ENCODE measurements around the gene SLC25A21. TPM values are rescaled to one million over a fixed set of nuclear protein-coding genes. Genes with fewer than 3 reads are reported as not detected.

SLC25A21 gene
- total RNA-seq, 6 experiments from 2014 or later = 0.09 to 0.37 (median 0.18) TPM; not detected in 1

DNA sequence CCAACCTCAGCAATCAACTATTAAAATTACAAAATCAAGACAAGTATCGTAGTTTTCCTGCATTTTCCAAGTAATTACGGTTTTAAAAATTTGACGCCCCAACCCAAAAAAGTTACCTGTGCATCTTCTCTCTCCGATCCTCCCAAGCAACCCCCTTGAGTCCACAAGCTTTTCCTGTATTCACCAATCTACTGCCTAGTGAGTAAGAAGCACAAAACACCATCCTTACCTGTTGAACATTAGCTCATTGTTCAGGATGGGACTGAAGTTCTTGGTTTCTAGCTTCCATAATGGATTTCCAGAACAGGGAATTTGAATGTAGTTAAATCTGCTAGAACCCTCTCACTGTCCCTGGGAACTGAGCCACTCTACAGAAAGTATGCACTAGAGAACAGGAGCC lies 348.8 kb downstream of the SLC25A21 start:
- WGBS (ENCODE audit: insufficient coverage, low coverage, low lambda C conversion rate, missing lambda C conversion rate) = 57% methylated on average over 4 of the region's 4 CpGs
- no peaks in the 10 kb centered on the region for H3K4me1 ChIP-seq
- H3K27ac ChIP-seq = no peak overlapping the region
- intact Hi-C loops (cut with DNase I) = no loop called here
- DNase-seq = no peak
- TF ChIP-seq, protein P1, sequence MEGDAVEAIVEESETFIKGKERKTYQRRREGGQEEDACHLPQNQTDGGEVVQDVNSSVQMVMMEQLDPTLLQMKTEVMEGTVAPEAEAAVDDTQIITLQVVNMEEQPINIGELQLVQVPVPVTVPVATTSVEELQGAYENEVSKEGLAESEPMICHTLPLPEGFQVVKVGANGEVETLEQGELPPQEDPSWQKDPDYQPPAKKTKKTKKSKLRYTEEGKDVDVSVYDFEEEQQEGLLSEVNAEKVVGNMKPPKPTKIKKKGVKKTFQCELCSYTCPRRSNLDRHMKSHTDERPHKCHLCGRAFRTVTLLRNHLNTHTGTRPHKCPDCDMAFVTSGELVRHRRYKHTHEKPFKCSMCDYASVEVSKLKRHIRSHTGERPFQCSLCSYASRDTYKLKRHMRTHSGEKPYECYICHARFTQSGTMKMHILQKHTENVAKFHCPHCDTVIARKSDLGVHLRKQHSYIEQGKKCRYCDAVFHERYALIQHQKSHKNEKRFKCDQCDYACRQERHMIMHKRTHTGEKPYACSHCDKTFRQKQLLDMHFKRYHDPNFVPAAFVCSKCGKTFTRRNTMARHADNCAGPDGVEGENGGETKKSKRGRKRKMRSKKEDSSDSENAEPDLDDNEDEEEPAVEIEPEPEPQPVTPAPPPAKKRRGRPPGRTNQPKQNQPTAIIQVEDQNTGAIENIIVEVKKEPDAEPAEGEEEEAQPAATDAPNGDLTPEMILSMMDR (IDR thresholded peaks at IDR 0.05) = no peak
- TF ChIP-seq POLR2A (IDR thresholded peaks at IDR 0.05) = no peak
- no peaks in the 10 kb centered on the region for H3K36me3 ChIP-seq
- no peak for ATAC-seq
- H3K9me3 ChIP-seq = no peaks in the 10 kb centered on the region
- H3K4me3 ChIP-seq = no peak overlapping the region
- no peaks in the 10 kb centered on the region for H3K27me3 ChIP-seq

DNA sequence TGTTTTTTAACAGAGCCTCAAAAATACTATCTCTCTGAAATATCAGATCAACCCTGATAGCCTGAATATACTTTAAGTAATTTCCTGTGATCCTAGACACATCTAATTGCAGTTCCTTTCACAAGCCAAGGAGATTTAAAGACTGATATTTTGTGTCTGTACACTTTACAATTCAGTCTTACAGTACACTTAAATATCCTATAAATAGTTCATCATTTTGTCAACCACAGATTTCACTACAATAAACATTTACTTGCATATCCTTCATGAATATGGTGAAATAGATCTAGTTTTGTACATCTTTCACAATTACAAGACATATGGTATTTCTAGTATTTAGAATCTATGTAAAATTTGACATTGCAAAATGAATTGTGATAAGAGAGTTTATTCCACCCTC lies 349.7 kb downstream of the SLC25A21 start:
- no peak for DNase-seq
- ATAC-seq = no peak
- Histone ChIP-seq H3K4me1 (no peaks in the 10 kb centered on the region), H3K36me3 (no peaks in the 10 kb centered on the region), H3K27me3 (no peaks in the 10 kb centered on the region), H3K4me3 (no peak overlapping the region), H3K27ac (no peak overlapping the region), H3K9me3 (no peaks in the 10 kb centered on the region)
- TF ChIP-seq, protein P1 (IDR thresholded peaks at IDR 0.05) = no peak
- no peak for TF ChIP-seq POLR2A (IDR thresholded peaks at IDR 0.05)
- intact Hi-C loops (cut with DNase I) = no loop called here

DNA sequence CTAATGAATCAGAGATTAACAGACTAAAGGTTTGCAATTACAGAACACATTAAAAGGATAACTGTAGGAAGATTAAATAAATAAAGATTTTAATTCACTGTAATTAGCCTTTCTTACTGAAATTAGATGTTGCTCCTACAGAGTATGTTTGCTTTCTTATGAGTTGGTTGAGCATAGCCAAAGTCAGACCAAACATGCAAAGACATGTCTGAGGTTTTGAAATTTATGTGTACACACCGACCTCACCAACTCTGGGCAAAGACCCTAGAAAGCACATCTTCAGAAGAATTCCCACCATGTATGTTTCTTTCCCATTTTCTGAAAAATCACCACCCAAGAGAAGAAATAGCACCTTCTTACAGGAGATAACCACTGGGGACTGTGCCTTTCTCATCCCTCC lies 351.5 kb downstream of the SLC25A21 start:
- Histone ChIP-seq H3K27ac (no peak overlapping the region), H3K4me3 (no peak overlapping the region), H3K27me3 (no peaks in the 10 kb centered on the region), H3K9me3 (no peaks in the 10 kb centered on the region), H3K36me3 (no peaks in the 10 kb centered on the region), H3K4me1 (no peaks in the 10 kb centered on the region)
- ATAC-seq = no peak
- WGBS (ENCODE audit: insufficient coverage, low coverage, low lambda C conversion rate, missing lambda C conversion rate) = 67% methylated on average over 1 of the region's 1 CpG
- intact Hi-C loops (cut with DNase I) = no loop called here
- no peak for TF ChIP-seq POLR2A (IDR thresholded peaks at IDR 0.05)
- TF ChIP-seq, protein P1 (IDR thresholded peaks at IDR 0.05) = no peak
- no peak for DNase-seq

DNA sequence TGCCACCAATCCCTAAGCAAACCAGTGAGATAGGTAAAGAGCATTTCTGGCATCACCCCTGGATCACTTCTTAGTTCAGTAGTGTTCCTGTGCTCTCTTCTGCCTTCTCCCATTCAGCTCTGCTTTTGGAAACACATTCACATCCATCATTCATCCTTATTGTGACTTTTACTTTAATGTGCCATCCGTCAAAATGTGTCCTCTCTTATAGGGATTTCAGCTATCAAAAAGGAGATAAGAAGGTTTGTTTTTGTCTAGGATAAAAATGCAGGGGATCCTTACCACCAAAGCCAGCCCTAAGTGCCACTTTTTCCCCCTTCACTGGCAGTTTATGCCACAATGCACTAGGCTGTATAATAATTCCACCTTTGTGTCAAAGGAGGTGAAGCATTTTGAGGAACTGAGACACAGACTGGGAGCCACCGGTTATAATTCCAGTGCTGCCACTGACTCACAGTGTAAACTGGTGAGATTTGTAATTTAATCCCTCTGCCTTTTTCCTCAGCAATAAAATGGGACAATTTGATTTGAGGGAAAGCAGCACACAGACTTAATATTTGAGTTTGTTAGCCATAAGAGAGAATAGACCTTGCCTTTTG lies 352.2 kb downstream of the SLC25A21 start:
- Histone ChIP-seq H3K36me3 (no peaks in the 10 kb centered on the region), H3K27me3 (no peaks in the 10 kb centered on the region), H3K4me1 (no peaks in the 10 kb centered on the region), H3K4me3 (no peak overlapping the region), H3K9me3 (no peaks in the 10 kb centered on the region), H3K27ac (no peak overlapping the region)
- TF ChIP-seq, protein P1 (IDR thresholded peaks at IDR 0.05) = no peak
- TF ChIP-seq POLR2A (IDR thresholded peaks at IDR 0.05) = no peak
- intact Hi-C loops (cut with DNase I) = no loop called here
- DNase-seq = no peak
- no peak for ATAC-seq
- 34% methylated on average over 2 of the region's 2 CpGs for WGBS (ENCODE audit: insufficient coverage, low coverage, low lambda C conversion rate, missing lambda C conversion rate)
